Measurements from ENCODE around the gene ROBO1.

DNA sequence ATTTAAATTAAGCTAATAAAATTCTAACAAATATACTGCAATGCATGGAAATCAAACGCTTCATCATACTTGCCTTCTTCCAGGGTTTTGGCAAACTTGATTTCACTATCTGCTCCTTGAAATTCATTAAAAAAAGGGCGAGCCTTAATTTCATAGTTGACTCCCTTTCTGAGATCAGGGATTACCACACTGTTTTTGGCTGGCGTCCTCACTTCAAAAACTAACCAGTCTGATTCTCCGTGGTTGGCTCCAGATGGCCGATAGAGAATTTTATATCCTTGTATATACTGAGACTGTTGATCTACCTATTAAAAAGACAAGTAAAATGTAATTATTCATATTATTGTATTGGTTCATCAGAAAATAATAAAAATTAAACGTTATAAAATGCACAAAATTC is 1106.8 kb downstream of the ROBO1 start:
- TF ChIP-seq, protein P1, sequence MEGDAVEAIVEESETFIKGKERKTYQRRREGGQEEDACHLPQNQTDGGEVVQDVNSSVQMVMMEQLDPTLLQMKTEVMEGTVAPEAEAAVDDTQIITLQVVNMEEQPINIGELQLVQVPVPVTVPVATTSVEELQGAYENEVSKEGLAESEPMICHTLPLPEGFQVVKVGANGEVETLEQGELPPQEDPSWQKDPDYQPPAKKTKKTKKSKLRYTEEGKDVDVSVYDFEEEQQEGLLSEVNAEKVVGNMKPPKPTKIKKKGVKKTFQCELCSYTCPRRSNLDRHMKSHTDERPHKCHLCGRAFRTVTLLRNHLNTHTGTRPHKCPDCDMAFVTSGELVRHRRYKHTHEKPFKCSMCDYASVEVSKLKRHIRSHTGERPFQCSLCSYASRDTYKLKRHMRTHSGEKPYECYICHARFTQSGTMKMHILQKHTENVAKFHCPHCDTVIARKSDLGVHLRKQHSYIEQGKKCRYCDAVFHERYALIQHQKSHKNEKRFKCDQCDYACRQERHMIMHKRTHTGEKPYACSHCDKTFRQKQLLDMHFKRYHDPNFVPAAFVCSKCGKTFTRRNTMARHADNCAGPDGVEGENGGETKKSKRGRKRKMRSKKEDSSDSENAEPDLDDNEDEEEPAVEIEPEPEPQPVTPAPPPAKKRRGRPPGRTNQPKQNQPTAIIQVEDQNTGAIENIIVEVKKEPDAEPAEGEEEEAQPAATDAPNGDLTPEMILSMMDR (IDR thresholded peaks at IDR 0.05), result no peak
- no peak for TF ChIP-seq POLR2A (IDR thresholded peaks at IDR 0.05)
